ENCODE results near the gene ITPR1.

ITPR1 gene

DNA sequence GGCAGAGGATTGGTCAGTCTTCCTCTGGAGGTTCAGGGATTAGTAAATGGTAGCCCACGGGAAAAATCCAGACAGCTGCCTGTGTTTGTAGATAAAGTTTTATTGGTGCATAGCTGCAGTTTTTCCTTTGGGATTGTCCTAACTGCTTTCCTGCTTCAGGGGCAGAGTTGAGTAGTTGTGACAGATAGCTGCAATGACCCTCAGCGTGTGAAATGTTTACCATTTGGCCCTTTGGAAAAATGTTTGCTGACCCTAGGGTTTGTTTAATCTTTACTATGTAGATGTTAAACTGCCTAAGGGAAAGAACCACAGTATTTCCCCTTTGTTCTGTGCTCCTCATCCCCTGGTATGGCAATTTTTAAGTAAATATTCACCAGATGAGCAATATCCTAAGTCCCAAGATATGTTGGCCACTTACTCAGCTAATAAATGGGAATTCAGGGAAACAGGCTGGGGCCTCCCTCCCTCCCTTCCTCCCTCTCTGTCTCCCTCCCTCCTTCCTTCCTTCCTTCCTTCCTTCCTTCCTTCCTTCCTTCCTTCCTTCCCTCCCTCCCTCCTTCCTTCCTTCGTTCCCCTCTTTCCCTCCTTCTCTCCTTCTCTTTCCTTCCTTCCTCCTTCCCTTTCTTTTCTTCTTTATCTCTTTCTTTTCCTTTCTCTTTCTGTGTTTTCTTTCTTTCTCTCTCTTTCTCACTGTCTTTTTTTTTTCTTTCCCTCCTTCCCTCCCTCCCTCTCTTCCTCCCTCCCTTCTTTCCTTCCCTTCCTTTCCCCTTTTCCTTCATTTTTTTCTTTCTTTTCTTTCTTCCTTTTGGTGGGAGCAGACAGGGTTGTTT is 251.5 kb downstream of the ITPR1 start:
- Histone ChIP-seq H3K27ac (peak overlapping the region in 8 of 21 experiments; percentile 1 to 45 (median 24)), H3K4me3 (no peak overlapping the region)

DNA sequence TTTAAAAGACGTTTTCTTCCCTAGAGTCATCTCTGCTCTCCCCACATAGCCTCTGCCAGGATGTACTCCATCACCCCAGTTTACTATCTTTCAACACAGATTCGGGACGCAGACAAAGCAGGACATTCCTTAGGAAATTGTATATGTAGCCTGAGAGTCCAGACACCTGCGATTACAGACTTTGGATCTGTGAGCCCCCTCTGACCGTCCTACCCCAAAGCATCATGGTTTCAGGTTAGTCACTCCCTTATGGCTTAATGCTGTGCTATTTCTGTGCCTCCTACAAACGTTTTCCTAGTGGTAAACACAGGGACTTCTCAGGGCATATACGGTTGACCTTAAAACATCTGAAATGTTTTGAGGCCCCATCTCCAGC is 252.1 kb downstream of the ITPR1 start:
- H3K27ac ChIP-seq, result peak overlapping the region in 1 of 21 experiments; percentile 1
- no peak overlapping the region for H3K4me3 ChIP-seq

DNA sequence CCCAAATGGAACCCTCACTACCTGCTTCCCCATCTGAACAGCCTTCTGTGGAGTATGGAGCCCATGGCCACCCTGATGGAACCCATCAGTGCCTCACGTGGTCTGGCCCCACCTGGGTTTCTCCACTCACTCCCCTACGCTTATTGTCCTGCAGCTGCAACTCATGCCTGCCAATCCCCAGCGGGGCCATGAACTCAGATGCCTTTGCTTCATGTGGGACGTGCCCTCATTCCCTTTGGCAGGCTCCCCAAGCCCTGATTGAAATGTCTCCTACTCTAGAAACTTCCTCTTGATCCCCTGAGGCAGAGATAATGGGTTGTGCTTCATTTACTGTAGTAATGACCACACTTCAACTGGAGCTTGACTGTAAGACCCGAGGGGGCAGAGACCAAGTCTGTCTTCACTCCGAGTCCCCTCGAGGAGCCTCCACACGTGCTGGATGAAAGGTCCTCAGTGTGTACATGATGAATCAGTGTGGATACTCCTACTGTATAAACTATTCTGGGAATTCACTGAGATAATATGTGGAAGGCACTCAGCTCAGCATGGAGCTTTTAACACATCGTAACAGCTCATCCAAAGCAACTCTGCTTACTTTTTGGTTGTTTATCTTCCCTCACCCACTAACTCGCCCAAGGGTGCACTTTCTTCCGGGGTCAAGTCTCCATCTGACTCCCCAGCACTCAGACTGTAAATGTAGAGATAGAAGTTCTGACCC is 253.3 kb downstream of the ITPR1 start:
- Histone ChIP-seq H3K4me3 (no peak overlapping the region), H3K27ac (peak overlapping the region in 1 of 21 experiments; percentile 1)

DNA sequence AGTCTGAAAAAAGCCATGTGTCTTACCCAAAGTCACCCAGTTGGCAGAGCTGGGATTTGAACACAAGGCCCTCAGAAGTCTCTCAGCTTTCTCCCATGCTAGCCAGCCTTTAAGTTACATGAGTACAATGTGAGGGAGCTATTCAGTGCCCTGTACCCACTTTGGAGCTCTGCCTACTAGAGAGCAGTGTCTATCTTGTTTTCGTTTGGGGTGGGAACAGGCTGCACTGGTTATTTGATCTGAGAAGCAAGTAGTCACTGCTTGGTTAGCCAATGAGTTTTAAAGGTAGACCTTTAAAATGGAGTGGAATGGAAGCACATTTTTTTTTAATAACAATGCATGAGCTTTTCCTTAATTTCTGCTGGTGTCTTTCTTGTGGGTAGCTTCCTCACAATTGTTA is 255.0 kb downstream of the ITPR1 start:
- no peak overlapping the region for H3K4me3 ChIP-seq
- H3K27ac ChIP-seq, result no peak overlapping the region

DNA sequence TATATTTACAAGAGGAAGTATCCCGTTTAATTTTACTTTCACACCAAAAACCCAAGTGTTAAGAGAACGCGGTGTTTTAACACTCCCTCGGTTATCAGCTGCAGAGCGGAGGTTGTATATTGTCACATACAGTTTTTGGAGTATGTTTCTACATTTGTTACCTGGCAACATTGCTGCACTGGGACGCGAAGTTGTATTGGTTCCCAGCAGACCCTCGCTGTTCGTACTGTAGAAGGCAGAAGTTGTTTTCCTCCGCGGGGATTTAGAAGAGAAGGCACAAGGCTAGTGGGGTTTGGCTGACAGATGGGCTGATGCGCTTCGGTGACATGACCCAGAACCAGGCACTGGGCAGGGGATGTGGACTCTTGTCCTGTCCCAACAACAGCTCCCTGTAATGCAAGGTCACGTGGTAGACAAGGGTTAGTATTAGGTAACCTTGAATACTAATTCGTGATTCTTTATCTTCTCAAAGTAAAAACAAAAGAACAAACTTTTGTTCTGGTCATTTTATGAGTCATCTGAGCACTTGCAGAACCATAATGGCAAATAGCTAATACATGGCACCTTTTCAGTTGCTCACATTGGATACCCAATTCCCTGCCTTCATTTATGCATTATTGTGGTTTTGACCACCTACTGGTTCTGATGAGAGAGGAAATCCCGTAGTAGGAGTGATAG is 255.7 kb downstream of the ITPR1 start:
- H3K4me3 ChIP-seq, result no peak overlapping the region
- H3K27ac ChIP-seq, result peak overlapping the region in 2 of 21 experiments; percentile 90

DNA sequence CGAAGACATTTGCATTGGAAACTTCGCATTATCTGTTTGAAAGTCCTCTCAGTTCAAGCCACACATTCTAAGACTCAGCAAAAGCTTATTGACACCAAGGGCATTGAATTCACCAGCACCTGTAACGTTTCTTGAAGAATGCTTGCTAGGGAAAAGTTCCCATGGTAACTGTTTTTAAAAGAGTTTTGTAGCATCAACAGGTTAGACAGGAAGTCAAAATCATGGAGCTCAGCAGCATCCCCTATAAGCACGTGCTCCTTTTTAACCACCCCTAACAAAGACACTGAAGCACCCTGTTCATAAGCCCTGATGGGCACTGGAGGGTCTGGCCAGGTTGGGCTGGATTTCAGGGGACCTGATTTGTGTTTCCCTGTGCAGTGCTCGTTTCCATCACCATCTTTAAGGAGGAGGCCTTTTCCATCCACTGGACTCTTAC is 256.4 kb downstream of the ITPR1 start:
- Histone ChIP-seq H3K4me3 (no peak overlapping the region), H3K27ac (peak overlapping the region in 15 of 21 experiments; percentile 45 to 90 (median 81))

DNA sequence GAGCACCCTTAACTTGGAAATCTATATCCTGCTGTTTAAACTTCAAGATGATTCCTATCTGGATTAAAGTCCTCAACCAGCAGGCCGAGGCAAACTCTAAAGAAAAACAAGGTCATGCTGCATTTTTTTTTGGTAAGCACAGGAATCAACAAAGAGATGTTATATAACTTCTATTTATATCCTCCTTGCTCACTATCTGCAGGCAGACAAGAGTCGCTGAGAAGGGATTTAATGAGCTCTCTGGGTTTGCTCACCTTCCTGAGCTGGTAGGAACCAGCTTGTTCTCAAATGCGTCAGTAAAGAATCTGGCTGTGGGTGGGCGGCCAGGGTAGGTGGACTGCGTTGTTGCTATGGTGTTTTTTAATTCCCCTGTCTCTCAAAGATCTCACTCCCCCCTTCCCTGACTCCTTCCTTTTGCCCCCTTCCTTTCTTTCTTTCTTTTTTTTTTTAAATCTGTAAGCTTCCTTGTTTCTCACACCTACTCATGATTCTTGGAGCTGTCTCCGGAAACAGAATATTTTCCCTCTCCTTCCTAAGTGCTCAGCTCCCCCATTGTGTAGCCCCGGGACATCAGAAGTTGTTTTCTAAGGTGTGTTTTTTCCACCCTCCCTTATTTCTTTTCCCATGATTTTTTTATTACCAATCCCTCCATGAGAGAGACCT is 257.3 kb downstream of the ITPR1 start:
- Histone ChIP-seq H3K4me3 (no peak overlapping the region), H3K27ac (peak overlapping the region in 20 of 21 experiments; percentile 20 to 90 (median 80))

DNA sequence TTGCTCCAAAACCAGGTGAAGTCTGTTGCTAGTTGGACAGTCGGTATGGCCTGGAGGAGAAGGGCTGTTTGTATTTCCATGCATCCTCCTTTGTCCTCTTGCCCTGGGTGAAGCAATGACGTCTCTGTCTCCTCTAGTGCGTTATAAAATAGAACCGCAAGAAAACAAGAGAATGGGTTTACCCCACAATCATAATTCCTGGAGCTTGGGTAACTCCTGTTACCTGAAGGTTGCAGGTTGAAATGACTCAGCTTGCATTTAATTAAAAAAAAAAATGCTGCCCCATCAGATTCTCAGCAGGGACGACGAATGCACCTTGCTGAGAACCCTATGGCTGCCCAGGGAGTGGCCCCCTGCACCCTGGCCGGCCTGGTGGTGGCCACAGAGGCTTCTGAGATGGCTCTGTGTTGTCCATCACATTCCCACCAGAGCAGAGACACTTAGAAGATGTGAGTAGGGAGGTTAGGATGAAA is 257.9 kb downstream of the ITPR1 start:
- Histone ChIP-seq H3K4me3 (peak overlapping the region in 2 of 7 experiments; percentile 1 to 15), H3K27ac (peak overlapping the region in 20 of 21 experiments; percentile 46 to 90 (median 80))

DNA sequence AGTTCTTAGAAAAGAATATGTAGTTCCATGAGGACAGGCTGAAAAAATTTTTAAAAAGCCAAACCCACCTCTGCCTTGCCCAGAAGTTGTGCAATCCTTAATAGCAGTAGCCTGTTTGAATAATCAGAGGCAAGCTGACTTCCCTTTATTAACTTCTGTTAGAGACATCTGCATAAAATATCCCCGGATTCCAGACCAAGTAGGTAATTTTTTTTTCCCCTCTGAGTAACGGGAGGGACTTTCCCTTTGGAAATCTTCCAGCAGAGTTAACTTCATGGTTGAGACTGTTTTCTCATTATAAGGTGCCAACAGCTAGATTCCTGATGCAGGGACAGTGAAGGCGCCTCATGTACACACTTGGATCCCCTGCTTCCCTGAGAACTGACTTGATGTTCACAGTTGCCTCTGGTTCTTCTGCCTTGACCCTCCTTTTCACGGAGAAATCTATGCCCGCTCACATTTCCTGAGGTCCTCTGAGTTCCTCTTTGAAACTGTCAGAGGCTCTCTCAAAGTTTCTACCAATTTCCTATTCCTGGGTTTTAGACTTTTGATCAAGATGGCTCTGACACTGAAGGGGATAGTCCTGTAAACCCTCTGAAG is 258.5 kb downstream of the ITPR1 start:
- peak overlapping the region in 20 of 21 experiments; percentile 46 to 90 (median 80) for H3K27ac ChIP-seq
- peak overlapping the region in 2 of 7 experiments; percentile 1 to 15 for H3K4me3 ChIP-seq

DNA sequence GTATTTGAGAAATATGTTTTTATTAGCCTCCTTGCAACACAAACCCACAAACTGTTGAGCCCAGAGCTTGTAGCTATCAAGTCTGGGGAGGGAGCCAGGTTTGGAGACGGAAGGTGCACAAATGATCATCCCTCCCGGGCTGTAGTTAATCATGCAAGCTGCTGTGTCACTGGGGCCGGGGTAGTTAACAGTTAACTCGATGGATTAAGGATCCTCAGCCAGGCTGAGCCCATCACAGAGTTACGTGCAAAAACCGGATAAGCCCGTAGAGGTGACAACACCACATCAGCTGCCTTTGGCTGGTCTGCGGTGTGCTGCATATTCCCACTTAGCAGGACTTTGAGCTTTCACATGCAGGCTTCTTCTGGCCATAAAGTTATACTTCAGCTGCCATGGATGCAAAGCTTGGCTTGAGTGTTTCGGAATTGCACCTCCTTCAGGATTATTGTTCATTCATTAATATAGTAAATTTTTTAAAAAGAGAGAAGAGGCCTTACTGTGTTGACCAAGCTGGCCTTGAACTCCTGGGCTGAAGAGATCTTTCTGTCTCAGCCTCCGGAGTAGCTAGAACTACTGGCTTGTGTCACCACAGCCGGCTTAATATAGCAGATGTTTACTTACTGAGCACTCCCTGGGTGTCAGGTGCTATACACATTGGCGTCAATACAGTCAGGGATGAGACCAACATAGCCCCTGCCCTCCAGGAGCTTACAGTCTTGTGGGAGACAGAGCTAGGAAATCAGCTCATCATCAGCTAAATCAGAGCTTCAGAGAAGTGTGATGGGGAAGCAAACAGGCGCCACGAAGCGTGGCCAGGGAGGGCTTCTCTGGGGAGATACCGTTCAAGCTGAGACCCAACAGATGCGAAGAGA is 259.3 kb downstream of the ITPR1 start:
- Histone ChIP-seq H3K27ac (peak overlapping the region in 19 of 21 experiments; percentile 39 to 90 (median 81)), H3K4me3 (no peak overlapping the region)

DNA sequence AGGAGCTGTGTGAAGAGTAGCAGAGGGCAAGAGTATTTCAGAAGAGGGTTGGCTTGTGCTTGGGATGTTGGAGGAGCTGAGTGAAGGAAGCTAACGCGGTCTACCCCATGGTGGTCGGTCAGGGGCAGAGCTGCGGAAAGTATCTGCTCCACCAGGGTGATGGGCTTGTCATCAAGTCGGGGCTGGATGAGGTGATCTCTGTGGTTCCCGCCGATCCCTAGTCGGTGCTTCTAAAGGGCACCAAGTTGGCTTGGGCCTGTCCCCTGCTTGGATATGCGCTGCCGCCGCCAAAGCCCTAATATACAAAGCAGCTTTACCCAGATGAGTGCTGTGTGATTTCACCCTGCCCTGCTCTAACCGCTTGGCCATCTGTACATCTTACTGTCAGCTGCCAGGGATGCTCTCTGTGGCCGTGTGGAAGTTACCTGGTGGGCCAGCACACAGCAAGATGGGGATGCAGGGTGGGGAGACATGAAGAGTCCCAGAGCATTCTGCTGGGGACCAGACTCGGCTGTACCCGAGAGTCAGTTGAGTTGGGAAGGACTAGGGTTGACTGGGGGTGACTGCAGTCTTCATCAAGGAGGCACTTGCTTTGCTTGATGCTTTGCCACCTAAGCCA is 260.0 kb downstream of the ITPR1 start:
- H3K27ac ChIP-seq, result peak overlapping the region in 7 of 21 experiments; percentile 16 to 83 (median 63)
- H3K4me3 ChIP-seq, result no peak overlapping the region

DNA sequence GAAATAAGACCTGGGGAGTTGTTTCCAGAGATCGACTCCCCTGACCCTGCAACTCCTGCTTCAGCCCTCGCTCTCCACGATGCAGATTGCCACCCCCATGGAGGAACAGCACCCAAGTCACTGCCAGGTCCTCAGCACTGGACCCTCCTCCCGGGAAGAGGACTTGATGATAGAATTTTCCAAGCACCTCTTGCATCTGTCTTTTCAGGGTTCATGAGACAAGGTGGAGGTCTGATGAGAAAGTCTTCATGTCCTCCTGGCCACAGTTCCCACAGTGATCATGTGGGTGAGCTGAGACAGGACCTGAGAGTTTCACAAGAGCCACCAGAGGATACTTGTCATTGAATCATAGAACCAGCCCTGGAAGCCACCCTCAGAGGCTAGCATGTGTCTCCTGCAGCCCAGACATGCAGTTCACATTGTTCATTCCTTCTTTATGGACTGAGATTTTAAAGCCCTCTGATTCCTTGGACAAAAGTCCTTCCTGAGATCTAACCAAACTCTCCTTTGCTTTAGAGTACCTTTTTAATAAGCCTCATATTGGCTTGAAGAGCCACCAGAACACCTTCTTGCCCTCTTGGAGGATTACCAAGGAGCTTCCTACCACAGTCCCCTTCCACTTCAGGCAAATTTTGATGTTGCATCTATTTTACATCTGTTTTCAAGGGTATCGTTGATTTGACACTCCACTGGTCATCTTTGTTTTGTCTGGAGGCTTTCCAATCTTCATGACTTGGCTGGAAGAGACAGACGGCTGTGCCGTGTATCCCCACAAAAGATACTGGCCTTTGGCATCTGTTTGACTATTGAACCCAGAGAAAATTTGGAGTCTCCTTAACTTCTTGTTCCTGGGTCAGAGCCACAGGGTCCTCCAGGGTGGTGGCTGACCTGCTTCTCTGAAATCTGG is 261.3 kb downstream of the ITPR1 start:
- Histone ChIP-seq H3K27ac (peak overlapping the region in 5 of 21 experiments; percentile 14 to 67 (median 20)), H3K4me3 (no peak overlapping the region)

DNA sequence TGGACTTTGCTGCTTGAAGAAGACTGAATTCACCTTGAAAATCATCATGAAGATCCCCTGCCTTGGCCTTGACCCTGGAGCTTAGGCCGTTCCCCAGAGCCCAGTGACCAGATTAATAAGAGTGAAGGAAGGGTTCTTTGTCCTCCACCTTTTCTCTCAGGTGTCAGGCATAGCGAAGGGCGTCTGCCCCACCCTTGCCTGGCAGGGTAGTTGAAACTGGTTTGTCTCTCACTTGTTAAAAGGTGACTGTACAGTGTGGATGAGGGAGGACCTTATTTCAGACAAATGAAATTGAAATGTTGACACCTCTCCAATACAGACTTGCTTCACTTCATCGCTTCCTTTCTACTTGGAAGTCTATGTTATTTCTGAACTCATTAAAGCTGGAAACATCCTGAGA is 262.4 kb downstream of the ITPR1 start:
- peak overlapping the region in 11 of 21 experiments; percentile 1 to 67 (median 45) for H3K27ac ChIP-seq

DNA sequence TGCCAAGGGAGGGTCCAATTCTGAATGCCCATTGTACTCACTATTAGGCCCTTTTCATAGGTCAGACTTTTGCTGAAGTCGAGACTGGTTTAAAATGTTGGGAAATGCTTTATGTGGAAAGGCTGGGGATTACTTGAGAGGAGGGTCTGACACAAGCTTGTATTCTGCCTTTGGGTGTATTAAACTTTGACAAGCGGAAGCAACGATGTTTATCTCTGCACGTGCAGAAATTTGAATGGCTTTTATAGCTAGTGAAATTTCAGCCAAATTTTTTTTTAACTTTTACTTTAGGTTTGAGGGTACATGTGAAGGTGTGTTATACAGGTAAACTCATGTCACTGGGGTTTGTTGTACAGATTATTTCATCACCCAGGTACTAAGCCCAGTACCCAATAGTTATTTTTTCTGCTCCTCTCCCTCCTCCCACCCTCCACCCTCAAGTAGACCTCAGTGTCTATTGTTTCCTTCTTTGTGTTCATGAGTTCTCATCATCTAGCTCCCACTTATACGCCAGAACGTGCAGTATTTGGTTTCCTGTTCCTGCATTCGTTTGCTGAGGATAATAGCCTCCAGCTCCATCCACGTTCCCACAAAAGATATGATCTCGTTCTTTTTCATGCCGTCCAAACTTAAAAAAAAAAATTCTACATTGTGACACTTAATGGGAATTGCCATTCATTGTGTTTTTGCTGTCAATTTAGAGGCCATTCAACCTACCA is 263.1 kb downstream of the ITPR1 start:
- Histone ChIP-seq H3K4me3 (peak overlapping the region in 1 of 7 experiments; percentile 2), H3K27ac (peak overlapping the region in 9 of 21 experiments; percentile 0 to 67 (median 35))

More for the DNA sequence above, 262.4 kb downstream of the ITPR1 start:
- no peak overlapping the region for H3K4me3 ChIP-seq

DNA sequence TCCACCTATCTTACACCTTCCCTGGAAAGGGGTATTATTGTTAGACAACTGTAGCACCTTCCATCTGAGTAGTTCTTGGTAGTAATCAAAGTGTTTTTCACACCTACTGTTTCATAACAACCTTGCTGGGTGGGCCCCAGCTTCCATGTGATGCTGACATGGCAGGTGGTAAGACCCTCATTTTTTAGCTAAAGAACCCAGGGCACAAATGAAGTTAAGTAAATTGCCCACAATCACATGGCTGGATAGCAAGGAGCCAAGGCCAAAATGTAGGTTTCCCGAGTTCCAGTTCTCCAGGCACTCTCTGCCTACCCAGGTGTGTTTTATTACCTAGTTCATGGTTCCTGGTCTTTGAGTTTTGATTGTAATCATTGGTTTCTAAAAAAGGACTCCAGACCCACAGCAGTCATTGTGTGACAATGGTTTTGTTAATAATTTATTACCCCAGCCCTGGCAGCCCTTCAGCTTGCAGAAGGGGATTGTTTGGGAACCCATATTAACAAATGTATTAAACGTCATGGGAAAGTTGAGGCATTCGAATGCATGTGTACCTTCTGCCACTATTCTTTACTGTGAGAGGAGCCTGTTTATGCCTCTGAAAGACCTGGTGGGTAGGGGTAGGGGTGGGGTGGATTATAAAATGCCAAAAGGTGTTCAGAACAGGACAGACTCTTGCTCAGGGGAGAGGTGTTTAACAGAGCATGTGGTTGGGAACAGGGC is 263.9 kb downstream of the ITPR1 start:
- H3K4me3 ChIP-seq, result no peak overlapping the region
- H3K27ac ChIP-seq, result peak overlapping the region in 2 of 21 experiments; percentile 0 to 62
